ENCODE measurements around the gene RPP25. TPM values are rescaled to one million over a fixed set of nuclear protein-coding genes. Genes with fewer than 3 reads are reported as not detected.

RPP25 gene
- total RNA-seq, 6 experiments from 2014 or later, result 0.76 to 1.7 (median 1.5) TPM

DNA sequence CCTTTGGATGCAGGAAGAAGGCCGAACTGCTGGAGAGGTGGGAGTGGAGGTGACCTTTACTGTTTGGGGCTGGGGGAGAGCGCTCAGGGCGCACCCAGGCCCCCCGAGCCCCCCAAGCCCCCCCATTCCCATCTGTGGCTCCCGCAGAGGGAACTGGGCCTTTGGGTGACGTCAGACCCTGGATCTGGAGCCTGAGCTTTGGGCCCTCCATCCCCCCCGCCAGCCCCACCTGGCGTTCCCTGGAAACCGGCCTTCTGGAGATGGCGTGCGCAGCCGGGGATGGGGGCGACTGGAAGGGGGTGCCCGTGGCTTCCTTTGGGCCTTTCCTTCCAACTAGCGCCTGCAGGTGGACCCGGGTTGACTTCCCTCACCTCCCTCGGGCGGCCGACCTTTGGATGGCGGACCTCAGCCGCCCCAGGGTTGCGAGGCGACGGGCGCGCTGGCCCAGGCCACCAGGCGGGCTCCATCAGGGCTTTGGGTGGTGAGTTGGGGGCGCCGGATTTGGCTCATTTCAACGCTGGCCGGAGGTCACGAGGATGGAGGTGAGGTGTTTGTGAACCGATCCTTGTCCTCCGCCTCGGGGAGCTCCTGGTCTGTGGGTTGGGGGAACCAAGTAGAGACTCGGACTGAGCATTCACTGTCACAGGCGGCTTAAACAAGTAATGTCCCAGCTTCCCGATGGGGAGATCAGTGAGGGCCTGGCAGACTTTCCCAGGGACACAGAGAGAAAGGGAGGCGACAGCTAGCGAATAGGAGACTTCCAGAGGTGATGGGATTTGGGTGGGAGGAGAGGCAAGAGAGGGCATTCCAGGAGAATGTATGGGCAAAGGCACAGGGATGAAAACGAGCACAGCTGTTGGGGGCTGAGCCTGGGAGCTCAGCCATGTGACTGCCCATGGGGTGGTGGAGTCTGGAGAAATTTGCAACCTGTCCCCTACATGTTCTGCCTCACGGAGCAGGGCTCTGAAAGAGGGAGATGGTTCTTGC, 39.5 kb upstream of the RPP25 start:
- Mint-ChIP-seq H3K27ac (peak overlapping the region; percentile 9; the same call in 1 of the 2 replicates), H3K27me3 (ENCODE audit: insufficient read depth) (peaks cover 14% of the 10 kb centered on the region), H3K36me3 (ENCODE audit: low read depth) (peaks cover 7% of the 10 kb centered on the region), H3K4me1 (ENCODE audit: low read depth) (peaks cover 14% of the 10 kb centered on the region), H3K4me3 (peak overlapping the region; percentile 83), H3K9me3 (no peaks in the 10 kb centered on the region; the same call in 1 of the 2 replicates)
- TF ChIP-seq, protein P1, sequence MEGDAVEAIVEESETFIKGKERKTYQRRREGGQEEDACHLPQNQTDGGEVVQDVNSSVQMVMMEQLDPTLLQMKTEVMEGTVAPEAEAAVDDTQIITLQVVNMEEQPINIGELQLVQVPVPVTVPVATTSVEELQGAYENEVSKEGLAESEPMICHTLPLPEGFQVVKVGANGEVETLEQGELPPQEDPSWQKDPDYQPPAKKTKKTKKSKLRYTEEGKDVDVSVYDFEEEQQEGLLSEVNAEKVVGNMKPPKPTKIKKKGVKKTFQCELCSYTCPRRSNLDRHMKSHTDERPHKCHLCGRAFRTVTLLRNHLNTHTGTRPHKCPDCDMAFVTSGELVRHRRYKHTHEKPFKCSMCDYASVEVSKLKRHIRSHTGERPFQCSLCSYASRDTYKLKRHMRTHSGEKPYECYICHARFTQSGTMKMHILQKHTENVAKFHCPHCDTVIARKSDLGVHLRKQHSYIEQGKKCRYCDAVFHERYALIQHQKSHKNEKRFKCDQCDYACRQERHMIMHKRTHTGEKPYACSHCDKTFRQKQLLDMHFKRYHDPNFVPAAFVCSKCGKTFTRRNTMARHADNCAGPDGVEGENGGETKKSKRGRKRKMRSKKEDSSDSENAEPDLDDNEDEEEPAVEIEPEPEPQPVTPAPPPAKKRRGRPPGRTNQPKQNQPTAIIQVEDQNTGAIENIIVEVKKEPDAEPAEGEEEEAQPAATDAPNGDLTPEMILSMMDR (IDR thresholded peaks at IDR 0.05), result no peak
- DNase-seq, result no peak

DNA sequence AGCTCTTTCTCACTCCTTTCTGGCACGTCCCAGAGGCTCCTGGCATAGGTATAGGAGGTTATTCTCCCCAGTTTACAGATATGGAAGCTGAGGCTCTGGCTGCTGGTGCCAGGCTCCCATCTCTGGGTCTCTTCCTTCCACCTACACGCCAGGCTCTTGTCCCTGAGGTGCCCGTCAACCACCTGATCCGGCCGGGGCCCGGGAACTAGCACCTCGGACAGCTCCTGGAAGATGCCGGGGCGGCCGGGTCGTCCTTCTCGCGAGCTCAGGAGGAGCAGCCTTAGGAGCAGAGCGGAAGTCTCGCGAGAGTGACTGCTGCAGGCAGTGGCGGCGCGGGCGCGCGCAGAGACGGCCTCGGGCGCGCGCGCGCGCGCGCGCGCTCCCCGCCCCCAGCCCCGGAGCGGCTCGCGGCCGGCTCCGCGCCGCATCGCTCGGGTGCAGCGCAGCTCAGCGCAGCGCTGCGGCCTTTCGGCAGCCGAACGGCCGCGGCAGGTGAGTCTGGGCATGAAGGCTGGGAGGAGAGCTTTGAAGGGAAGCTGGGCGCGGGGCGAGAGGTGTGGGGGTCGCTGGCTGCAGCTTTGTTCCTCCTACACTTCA, 38.7 kb upstream of the RPP25 start, which contains the start of gene SCAMP5:
Gene SCAMP5 (plus strand): TSS at position 382 of the 597 bp plus-strand sequence. CDS start 16,277 bp downstream, outside the sequence.
- Mint-ChIP-seq H3K4me1 (ENCODE audit: low read depth) (peaks cover 18% of the 10 kb centered on the region), H3K9me3 (no peaks in the 10 kb centered on the region; the same call in 1 of the 2 replicates), H3K27me3 (ENCODE audit: insufficient read depth) (peaks cover 14% of the 10 kb centered on the region), H3K27ac (peak within 1 kb of the TSS; percentile 9; the same call in 1 of the 2 replicates), H3K4me3 (peak within 1 kb of the TSS; percentile 83), H3K36me3 (ENCODE audit: low read depth) (peaks cover 7% of the 10 kb centered on the region)
- DNase-seq, result peak; percentile 93
- TF ChIP-seq, protein P1 (IDR thresholded peaks at IDR 0.05), result no peak

DNA sequence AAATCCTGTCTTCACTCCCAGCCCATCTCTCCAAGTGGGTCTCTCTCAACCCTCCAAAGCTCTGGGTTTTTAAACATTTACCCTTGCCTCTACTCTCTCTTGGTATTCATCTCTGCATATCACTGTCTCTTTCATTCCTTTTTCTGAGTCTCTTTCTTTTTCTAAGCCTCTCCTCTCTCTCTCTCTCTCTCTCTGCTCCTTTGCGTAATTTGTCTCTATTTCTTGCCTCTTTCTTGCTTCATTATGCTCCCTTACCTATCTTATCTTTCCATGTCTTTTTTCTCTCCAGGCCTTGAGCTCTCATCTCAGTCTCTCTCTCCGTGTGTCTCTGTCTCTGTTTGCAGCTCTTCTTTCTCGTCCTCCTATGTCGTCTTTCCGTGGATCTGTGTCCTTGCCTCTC, 38.1 kb upstream of the RPP25 start:
- Mint-ChIP-seq H3K4me1 (ENCODE audit: low read depth) (peaks cover 20% of the 10 kb centered on the region), H3K27me3 (ENCODE audit: insufficient read depth) (peaks cover 14% of the 10 kb centered on the region)
- TF ChIP-seq, protein P1 (IDR thresholded peaks at IDR 0.05), result no peak

DNA sequence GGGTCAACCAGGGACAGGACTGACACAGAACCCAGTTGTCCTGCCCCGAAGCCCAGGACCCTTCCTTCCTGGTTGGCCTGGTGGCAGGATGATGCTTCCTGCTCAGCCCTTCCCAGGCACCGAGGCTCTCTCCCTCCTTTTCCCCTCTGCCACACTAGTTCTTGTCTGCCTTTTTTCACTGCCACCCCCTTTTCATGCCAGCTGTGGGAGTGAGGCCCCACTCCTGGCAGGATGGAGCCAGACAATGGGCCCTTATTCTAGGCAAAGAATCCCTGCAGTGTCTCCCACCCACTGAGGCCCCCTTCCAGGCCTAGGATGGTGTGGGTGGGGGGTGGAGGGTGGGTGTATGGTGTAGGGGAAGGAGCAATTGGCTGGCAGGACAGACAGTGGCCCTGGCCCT, 37.7 kb upstream of the RPP25 start:
- no peak for DNase-seq
- Mint-ChIP-seq H3K4me1 (ENCODE audit: low read depth) (peaks cover 20% of the 10 kb centered on the region), H3K4me3 (no peak overlapping the region), H3K36me3 (ENCODE audit: low read depth) (peaks cover 7% of the 10 kb centered on the region), H3K9me3 (no peaks in the 10 kb centered on the region; the same call in 1 of the 2 replicates), H3K27ac (no peak overlapping the region), H3K27me3 (ENCODE audit: insufficient read depth) (peaks cover 14% of the 10 kb centered on the region)
- TF ChIP-seq, protein P1 (IDR thresholded peaks at IDR 0.05), result no peak

More for the DNA sequence above, 38.1 kb upstream of the RPP25 start:
- Mint-ChIP-seq H3K9me3 (no peaks in the 10 kb centered on the region; the same call in 1 of the 2 replicates), H3K4me3 (peak overlapping the region; percentile 83), H3K27ac (no peak overlapping the region), H3K36me3 (ENCODE audit: low read depth) (peaks cover 7% of the 10 kb centered on the region)
- DNase-seq, result no peak

DNA sequence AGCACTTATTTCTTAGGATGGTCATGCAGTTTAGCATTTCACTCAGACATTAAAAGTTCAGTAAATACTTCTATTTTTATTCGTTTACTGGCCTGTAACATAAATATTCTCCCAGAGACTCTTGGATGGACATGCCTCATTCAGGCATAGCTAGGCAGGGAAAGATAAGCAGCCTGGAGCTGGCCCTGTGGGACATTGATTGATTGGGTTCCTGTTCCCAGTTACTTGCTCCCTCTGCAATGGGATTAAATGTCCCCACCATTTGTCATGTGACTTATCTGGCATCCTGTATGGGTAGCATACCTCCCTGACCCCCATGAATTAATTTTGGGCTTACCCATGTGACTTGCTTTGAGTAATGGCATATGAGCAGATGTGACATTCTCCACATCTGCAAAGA, 36.0 kb upstream of the RPP25 start:
- peaks cover 20% of the 10 kb centered on the region for H3K4me1 Mint-ChIP-seq (ENCODE audit: low read depth)
- H3K36me3 Mint-ChIP-seq (ENCODE audit: low read depth), result peaks cover 5% of the 10 kb centered on the region
- H3K4me3 Mint-ChIP-seq, result no peak overlapping the region

More for the DNA sequence above, 36.0 kb upstream of the RPP25 start:
- peaks cover 13% of the 10 kb centered on the region for H3K27me3 Mint-ChIP-seq (ENCODE audit: insufficient read depth)
- H3K9me3 Mint-ChIP-seq, result no peaks in the 10 kb centered on the region; the same call in 1 of the 2 replicates
- TF ChIP-seq, protein P1 (IDR thresholded peaks at IDR 0.05), result no peak
- H3K27ac Mint-ChIP-seq, result no peak overlapping the region
- DNase-seq, result no peak
